H1 (cell line): ENCODE measurements around the gene UBE2E2. TPM values are rescaled to one million over a fixed set of nuclear protein-coding genes. Genes with fewer than 3 reads are reported as not detected.

Source experiments
- ATF2 ChIP-seq: IDR thresholded peaks from 2 replicates; pipeline ENCODE4 v1.6.1; 2012; ENCODE audit warnings: low read length, inconsistent platforms
- FOSL1 ChIP-seq: IDR thresholded peaks from 2 replicates; pipeline ENCODE4 v1.6.1; 2011; ENCODE audit warnings: mild to moderate bottlenecking, low read depth, low read length, moderate library complexity; ENCODE audit not compliant: insufficient read depth
- POU5F1 ChIP-seq: IDR thresholded peaks from 2 replicates; pipeline ENCODE4 v1.6.1; 2011; ENCODE audit warnings: low read depth, mild to moderate bottlenecking, low read length, moderate library complexity
- RBBP5 ChIP-seq: IDR thresholded peaks from 2 replicates; pipeline ENCODE4 v1.7.1; 2012; ENCODE audit warnings: low read depth, mild to moderate bottlenecking, inconsistent platforms, low read length, moderate library complexity, borderline replicate concordance
- ZNF274 ChIP-seq: IDR thresholded peaks from 2 replicates; pipeline ENCODE4 v1.7.0; 2012; ENCODE audit warnings: low read length, borderline replicate concordance; ENCODE audit errors: extremely low read depth
- polyA plus RNA-seq, 7 experiments: library from polyadenylated mRNA; depleted of rRNA in 3 of 7; stranded (reverse) in 5 of 7; unstranded in 2 of 7; fragments of >200 nt in 5 of 7; fragments of 200-250 nt in 2 of 7; gene quantifications; 1 replicate in 5 of 7; 2 replicates in 1 of 7; 4 replicates in 1 of 7; pipeline versions ENCODE4 v1.2.1 to v1.2.3, GENCODE V29; 2011 to 2013; ENCODE audit warnings: missing spikeins in 2 of 7, mixed read lengths in 2 of 7
- total RNA-seq: library from RNA; stranded (reverse); fragmentation: NEBNext Ultra II Directional; extraction: Animal tissue kit (Norgen Biotek cat#: 25700); gene quantifications from 2 replicates; pipeline ENCODE4 v1.2.1, GENCODE V29; 2021
- TF ChIP-seq, protein P1 (sequence below): fragments of 300-600 bp; sonication (generic); IDR thresholded peaks from 2 replicates; pipeline ENCODE4 v1.7.1; 2012; ENCODE audit warnings: low read length, moderate library complexity, mild to moderate bottlenecking, inconsistent platforms; ENCODE audit not compliant: insufficient replicate concordance

Gene UBE2E2
- total and polyA plus RNA-seq, 2 of the 8 experiments (the other 6 are each of a cell fraction or from before 2014, with no cell fraction given) = 57.6 to 70.6 TPM

DNA sequence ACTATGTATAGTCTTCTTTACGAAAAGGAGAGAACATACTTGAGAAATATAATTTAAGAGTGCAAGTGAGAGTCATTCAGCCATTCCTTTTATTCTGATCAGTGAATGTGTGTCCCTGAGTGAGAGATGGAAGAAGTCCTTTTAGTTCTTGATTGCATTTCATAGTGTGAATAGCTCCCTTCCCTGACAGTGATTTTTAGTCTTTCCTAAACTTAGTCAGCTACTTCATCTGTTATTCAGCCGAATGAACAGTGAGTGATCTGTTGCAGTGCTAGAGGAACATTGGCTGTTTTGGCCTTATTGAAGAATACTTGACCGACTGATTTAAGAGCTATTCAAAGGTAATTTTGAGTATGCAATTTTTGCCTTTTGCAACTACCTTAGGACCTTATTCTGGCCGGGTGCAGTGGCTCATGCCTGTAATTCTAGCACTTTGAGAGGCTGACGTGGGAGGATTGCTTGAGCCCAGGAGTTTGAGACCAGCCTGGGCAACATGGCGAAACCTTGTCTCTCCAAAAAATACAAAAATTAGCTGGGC lies 45.5 kb downstream of the UBE2E2 start (continued):
- TF ChIP-seq, protein P1, sequence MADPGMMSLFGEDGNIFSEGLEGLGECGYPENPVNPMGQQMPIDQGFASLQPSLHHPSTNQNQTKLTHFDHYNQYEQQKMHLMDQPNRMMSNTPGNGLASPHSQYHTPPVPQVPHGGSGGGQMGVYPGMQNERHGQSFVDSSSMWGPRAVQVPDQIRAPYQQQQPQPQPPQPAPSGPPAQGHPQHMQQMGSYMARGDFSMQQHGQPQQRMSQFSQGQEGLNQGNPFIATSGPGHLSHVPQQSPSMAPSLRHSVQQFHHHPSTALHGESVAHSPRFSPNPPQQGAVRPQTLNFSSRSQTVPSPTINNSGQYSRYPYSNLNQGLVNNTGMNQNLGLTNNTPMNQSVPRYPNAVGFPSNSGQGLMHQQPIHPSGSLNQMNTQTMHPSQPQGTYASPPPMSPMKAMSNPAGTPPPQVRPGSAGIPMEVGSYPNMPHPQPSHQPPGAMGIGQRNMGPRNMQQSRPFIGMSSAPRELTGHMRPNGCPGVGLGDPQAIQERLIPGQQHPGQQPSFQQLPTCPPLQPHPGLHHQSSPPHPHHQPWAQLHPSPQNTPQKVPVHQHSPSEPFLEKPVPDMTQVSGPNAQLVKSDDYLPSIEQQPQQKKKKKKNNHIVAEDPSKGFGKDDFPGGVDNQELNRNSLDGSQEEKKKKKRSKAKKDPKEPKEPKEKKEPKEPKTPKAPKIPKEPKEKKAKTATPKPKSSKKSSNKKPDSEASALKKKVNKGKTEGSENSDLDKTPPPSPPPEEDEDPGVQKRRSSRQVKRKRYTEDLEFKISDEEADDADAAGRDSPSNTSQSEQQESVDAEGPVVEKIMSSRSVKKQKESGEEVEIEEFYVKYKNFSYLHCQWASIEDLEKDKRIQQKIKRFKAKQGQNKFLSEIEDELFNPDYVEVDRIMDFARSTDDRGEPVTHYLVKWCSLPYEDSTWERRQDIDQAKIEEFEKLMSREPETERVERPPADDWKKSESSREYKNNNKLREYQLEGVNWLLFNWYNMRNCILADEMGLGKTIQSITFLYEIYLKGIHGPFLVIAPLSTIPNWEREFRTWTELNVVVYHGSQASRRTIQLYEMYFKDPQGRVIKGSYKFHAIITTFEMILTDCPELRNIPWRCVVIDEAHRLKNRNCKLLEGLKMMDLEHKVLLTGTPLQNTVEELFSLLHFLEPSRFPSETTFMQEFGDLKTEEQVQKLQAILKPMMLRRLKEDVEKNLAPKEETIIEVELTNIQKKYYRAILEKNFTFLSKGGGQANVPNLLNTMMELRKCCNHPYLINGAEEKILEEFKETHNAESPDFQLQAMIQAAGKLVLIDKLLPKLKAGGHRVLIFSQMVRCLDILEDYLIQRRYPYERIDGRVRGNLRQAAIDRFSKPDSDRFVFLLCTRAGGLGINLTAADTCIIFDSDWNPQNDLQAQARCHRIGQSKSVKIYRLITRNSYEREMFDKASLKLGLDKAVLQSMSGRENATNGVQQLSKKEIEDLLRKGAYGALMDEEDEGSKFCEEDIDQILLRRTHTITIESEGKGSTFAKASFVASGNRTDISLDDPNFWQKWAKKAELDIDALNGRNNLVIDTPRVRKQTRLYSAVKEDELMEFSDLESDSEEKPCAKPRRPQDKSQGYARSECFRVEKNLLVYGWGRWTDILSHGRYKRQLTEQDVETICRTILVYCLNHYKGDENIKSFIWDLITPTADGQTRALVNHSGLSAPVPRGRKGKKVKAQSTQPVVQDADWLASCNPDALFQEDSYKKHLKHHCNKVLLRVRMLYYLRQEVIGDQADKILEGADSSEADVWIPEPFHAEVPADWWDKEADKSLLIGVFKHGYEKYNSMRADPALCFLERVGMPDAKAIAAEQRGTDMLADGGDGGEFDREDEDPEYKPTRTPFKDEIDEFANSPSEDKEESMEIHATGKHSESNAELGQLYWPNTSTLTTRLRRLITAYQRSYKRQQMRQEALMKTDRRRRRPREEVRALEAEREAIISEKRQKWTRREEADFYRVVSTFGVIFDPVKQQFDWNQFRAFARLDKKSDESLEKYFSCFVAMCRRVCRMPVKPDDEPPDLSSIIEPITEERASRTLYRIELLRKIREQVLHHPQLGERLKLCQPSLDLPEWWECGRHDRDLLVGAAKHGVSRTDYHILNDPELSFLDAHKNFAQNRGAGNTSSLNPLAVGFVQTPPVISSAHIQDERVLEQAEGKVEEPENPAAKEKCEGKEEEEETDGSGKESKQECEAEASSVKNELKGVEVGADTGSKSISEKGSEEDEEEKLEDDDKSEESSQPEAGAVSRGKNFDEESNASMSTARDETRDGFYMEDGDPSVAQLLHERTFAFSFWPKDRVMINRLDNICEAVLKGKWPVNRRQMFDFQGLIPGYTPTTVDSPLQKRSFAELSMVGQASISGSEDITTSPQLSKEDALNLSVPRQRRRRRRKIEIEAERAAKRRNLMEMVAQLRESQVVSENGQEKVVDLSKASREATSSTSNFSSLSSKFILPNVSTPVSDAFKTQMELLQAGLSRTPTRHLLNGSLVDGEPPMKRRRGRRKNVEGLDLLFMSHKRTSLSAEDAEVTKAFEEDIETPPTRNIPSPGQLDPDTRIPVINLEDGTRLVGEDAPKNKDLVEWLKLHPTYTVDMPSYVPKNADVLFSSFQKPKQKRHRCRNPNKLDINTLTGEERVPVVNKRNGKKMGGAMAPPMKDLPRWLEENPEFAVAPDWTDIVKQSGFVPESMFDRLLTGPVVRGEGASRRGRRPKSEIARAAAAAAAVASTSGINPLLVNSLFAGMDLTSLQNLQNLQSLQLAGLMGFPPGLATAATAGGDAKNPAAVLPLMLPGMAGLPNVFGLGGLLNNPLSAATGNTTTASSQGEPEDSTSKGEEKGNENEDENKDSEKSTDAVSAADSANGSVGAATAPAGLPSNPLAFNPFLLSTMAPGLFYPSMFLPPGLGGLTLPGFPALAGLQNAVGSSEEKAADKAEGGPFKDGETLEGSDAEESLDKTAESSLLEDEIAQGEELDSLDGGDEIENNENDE = no peak
- no peak for TF ChIP-seq ZNF274
- no peak for TF ChIP-seq POU5F1
- TF ChIP-seq FOSL1 = no peak
- TF ChIP-seq RBBP5 = no peak
- no peak for TF ChIP-seq ATF2
